Measurements from ENCODE around the gene IFT27. TPM values are rescaled to one million over a fixed set of nuclear protein-coding genes. Genes with fewer than 3 reads are reported as not detected.

Gene IFT27
- total RNA-seq, 1 experiment from 2014 or later: 8.3 TPM

- Mint-ChIP-seq H3K27ac (ENCODE audit: unreplicated experiment) (no peak overlapping the region), H3K27me3 (ENCODE audit: insufficient read depth, unreplicated experiment) (peaks cover 14% of the 10 kb centered on the region), H3K4me1 (ENCODE audit: low read depth, unreplicated experiment) (peaks cover 5% of the 10 kb centered on the region), H3K4me3 (ENCODE audit: unreplicated experiment) (no peak overlapping the region), H3K9me3 (ENCODE audit: unreplicated experiment) (no peaks in the 10 kb centered on the region), H3K36me3 (ENCODE audit: insufficient read depth, unreplicated experiment) (no peaks in the 10 kb centered on the region)
- H3K9me3 ChIP-seq: no peaks in the 10 kb centered on the region
- H3K27me3 ChIP-seq (replicated peaks; ENCODE audit: control insufficient read depth, insufficient read depth, low read length): no peaks in the 10 kb centered on the region
- H3K36me3 ChIP-seq (ENCODE audit: control insufficient read depth, insufficient read depth, low read length): no peaks in the 10 kb centered on the region
- no peak overlapping the region for H3K4me3 ChIP-seq (ENCODE audit: low read depth, low read length)
- no peak for DNase-seq
- 0 out of 2 replicates have a peak, but pooled peaks cover 5% of the 10 kb centered on the region for H3K4me1 ChIP-seq
- BruUV-seq (replicated peaks): no TSS peak
- intact Hi-C loops (cut with micrococcal nuclease; ENCODE audit: unreplicated experiment): loop anchor here (10.0 kb wide), 1 partner anchor 246 kb away; the partner anchor contains the start of gene EIF3D
- POLR2A ChIA-PET: no interaction called here
- CTCF ChIA-PET: no interaction called here
- TF ChIP-seq CTCF (IDR thresholded peaks at IDR 0.05; ENCODE audit: insufficient read depth in 1 of 2, low read depth in 1 of 2, low read length in 1 of 2, severe bottlenecking in 1 of 2, unreplicated experiment in 1 of 2): no peak
Measured at GRCh38 chr22:36770513-36771231, 5.2 kb downstream of the IFT27 start.

- no peaks in the 10 kb centered on the region for H3K9me3 Mint-ChIP-seq (ENCODE audit: unreplicated experiment)
- POLR2A ChIA-PET: no interaction called here
- no peaks in the 10 kb centered on the region for H3K36me3 Mint-ChIP-seq (ENCODE audit: insufficient read depth, unreplicated experiment)
Measured at GRCh38 chr22:36769541-36770512, 6.1 kb downstream of the IFT27 start.

More at GRCh38 chr22:36769541-36770512, 6.1 kb downstream of the IFT27 start:
- Histone ChIP-seq H3K4me1 (no peaks in the 10 kb centered on the region), H3K36me3 (ENCODE audit: control insufficient read depth, insufficient read depth, low read length) (no peaks in the 10 kb centered on the region), H3K27me3 (replicated peaks; ENCODE audit: control insufficient read depth, insufficient read depth, low read length) (no peaks in the 10 kb centered on the region), H3K9me3 (no peaks in the 10 kb centered on the region), H3K4me3 (ENCODE audit: low read depth, low read length) (no peak overlapping the region)
- TF ChIP-seq CTCF (IDR thresholded peaks at IDR 0.05; ENCODE audit: insufficient read depth in 1 of 2, low read depth in 1 of 2, low read length in 1 of 2, severe bottlenecking in 1 of 2, unreplicated experiment in 1 of 2): no peak
- intact Hi-C loops (cut with micrococcal nuclease; ENCODE audit: unreplicated experiment): loop anchor here (10.0 kb wide), 1 partner anchor 245 kb away; the partner anchor contains the start of gene EIF3D
- no TSS peak for BruUV-seq (replicated peaks)
- H3K4me1 Mint-ChIP-seq (ENCODE audit: low read depth, unreplicated experiment): no peaks in the 10 kb centered on the region
- no peak overlapping the region for H3K4me3 Mint-ChIP-seq (ENCODE audit: unreplicated experiment)
- peaks cover 14% of the 10 kb centered on the region for H3K27me3 Mint-ChIP-seq (ENCODE audit: insufficient read depth, unreplicated experiment)
- CTCF ChIA-PET: no interaction called here
- no peak for DNase-seq
- no peak overlapping the region for H3K27ac Mint-ChIP-seq (ENCODE audit: unreplicated experiment)

Measured in Caco-2 (cell line).